GM12865 (cell line): ENCODE measurements around the gene CYP4F2.
"Not testable (repeated sequence)": the region's sequence is repeated elsewhere in the genome, so short reads cannot be mapped to it uniquely, and the experiment has no call there.

Experiments
- DNase-seq: peaks from one replicate; pipeline ENCODE4 v3.0.0; 2010; ENCODE audit warnings: low read depth
- H3K4me3 ChIP-seq: 2 replicates; pipeline ENCODE4 v1.5.1; 2011; ENCODE audit warnings: mild to moderate bottlenecking, low read depth, low read length, control low read depth
- CTCF ChIP-seq: IDR thresholded peaks from 2 replicates; pipeline ENCODE4 v1.5.1; 2011; ENCODE audit warnings: low read length, control low read depth, low read depth, inconsistent platforms; ENCODE audit not compliant: insufficient read depth; ENCODE audit errors: missing control alignments

CYP4F2 gene

GRCh38 chr19:15902254-15902653 is 4.4 kb upstream of the CYP4F2 start:
- TF ChIP-seq CTCF = no peak
- no peak overlapping the region for H3K4me3 ChIP-seq
- DNase-seq = no peak

GRCh38 chr19:15900504-15900903 is 2.6 kb upstream of the CYP4F2 start:
- TF ChIP-seq CTCF = no peak
- no peak for DNase-seq
- H3K4me3 ChIP-seq = no peak overlapping the region

- DNase-seq, H3K4me3 ChIP-seq: not testable (repeated sequence)
Measured at GRCh38 chr19:15900032-15900431, 2.2 kb upstream of the CYP4F2 start.

- DNase-seq, H3K4me3 ChIP-seq: not testable (repeated sequence)
Measured at GRCh38 chr19:15899561-15899960, 1.7 kb upstream of the CYP4F2 start.

- no peak for DNase-seq
- H3K4me3 ChIP-seq = no peak overlapping the region
- no peak for TF ChIP-seq CTCF
Measured at GRCh38 chr19:15897026-15897737, 692 bp downstream of the CYP4F2 start.

GRCh38 chr19:15895876-15896430 is 1.9 kb downstream of the CYP4F2 start:
- H3K4me3 ChIP-seq = no peak overlapping the region
- TF ChIP-seq CTCF = no peak
- no peak for DNase-seq

- DNase-seq = no peak
- no peak for TF ChIP-seq CTCF
Measured at GRCh38 chr19:15894359-15894758, 3.5 kb downstream of the CYP4F2 start.

GRCh38 chr19:15893477-15893876 is 4.4 kb downstream of the CYP4F2 start:
- no peak overlapping the region for H3K4me3 ChIP-seq
- no peak for DNase-seq
- no peak for TF ChIP-seq CTCF

More at GRCh38 chr19:15894359-15894758, 3.5 kb downstream of the CYP4F2 start:
- no peak overlapping the region for H3K4me3 ChIP-seq
